KG1 (cell line): Measurements from ENCODE around the gene TMEM72.
A peak's percentile ranks its signal among the peaks of the same experiment; 100 is the strongest.

Experiments
- DNase-seq: peaks from one replicate; lab custom pipeline; 2025; lab: John Stamatoyannopoulos, UW

TMEM72 gene

DNA sequence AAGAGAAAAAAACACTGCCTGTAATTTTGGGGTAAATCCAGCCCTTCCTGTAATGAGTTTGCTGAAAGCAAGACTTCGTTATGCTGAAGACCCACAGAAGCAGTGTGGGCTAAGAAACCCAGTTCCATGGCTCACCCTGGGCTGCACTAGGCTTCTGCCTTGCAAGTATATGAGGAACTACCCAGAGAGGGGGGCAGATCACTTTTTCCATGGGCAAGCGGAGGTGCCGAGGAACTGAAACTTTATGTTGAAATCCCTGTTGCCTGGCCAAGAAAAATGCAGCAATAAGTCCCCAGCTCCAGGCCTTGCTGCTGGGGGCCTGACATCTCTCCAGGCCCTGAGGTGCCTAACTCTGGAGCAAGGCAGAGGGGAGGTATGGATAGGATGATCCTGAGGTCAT lies 57.0 kb downstream of the TMEM72 start:
- DNase-seq = peak; percentile 70

DNA sequence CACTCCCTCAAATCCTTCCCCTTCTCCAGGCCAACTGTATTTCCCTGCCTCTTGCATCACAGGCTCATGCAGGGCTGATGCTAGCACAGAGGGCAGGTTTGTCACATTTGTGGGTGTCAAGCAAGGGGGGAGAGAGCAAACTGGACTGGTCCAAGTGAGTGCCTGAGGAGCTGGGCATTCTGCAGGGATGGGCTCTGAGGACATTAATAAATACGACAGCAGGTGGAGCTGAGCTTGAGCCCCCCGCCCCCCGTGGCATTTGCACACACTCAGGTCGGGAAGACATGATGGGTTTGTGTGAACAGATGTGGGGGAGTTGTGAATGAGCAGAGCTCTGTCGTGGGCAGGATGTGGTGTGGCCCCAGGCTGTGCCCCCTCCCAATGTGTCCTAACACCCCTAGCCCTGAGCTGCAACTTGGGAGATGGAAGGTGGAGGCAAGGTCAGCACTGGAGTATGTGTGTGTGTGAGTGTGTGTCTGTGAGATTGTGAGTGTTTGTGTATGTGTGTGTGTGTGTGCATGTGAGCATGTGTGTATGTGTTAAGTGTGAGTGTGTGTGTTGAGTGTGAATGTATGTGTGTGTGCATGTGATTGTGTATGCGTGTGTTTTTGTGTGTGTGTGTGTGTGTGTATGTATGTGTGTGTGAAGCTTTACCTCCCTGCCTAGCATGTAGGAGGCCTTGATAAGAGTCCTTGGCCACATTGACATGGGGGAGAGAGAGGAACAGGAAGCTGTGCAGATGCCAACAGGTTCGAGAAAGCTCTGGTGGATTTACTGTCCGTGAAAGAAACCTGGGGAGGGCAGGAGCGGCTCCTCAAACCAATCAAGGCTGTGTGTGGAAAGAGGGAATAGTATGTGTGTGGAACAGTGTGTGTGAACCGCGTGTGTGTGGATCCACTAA lies 57.6 kb downstream of the TMEM72 start:
- DNase-seq = no peak

- no peak for DNase-seq
These were observed 58.7 kb downstream of the TMEM72 start for GRCh38 chr10:44969854-44970253.

DNA sequence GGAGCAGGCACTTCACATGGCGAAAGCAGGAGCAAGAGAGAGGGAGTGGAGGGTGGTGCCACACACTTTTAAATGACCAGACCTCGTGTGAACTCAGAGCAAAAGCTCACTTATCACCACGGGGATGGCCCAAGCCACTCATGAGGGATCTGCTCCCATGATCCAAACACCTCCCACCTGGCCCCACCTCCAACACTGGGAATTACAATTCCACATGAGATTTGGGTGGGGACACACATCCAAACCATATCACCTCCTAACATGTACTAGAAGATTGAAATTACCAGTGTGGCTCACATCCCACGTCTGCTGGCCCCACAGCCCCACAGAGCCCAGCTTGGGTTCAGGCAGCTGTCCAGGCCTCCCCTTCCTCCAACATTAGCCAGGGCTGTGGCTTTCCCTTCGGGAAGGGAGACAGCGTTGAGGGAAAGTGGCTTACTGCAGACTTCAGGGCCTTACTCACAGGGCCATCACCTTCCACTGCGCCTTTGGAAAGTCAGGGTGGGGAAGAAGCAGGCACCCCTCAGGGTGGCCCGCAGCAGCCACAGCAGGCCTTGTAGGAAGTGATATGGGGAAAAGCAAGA lies 59.8 kb downstream of the TMEM72 start:
- no peak for DNase-seq

DNA sequence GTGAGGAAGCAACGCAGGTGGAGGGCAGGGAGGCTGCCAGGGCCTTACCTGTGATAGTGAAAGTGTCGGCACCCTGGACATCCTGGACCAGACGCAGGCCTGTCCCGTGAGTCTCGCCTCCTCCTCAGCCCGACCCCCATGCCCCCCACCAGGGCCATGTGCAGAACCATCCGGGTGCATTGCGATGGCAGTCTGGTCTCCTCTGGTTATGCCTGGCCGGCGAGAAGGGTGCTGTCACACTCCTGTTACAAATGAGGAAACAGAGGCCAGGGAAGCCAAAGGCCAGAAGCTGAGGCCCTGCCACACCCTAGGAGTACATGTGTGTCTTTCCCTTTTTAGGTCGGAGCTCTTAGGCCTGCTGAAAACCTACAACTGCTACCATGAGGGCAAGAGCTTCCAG lies 60.3 kb downstream of the TMEM72 start:
- no peak for DNase-seq

DNA sequence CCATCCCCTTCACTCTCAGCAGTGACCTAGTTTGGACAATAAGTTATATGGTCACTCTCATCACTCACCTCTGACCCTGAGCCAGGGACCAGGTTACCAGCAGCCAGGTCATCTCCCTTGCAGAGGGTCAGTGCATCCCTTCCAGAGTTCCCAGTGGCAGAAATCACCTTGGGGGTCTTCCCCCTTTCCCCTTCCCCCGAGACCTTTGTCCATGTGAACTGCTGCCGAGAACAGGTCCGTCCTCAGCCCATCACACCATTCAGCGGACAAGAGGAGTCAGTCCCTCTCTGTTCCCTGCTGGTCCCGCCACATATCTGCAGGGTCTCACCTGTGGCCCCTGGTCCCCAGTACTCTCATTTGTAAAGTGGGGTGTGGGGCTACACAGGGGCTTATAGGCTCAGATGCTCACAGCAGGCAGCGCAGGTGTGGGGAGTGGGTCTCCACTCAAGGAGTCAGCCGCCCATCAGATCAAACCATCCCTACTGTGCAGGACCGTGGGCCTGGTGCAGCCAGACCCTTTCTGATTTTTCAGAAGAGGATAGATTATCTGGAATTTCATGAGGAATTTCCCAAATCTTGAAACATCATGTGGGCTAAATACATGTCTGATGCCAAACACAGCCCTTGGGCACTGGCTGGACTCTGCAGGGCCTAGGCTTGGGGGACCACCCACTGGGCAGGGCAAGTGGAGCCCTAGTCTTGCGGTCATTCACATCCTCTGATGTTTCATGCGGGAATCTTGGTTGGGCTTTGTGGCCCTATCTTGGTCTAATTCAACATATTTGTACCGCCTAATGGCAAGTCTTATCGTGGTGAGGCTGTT lies 61.0 kb downstream of the TMEM72 start:
- no peak for DNase-seq

DNA sequence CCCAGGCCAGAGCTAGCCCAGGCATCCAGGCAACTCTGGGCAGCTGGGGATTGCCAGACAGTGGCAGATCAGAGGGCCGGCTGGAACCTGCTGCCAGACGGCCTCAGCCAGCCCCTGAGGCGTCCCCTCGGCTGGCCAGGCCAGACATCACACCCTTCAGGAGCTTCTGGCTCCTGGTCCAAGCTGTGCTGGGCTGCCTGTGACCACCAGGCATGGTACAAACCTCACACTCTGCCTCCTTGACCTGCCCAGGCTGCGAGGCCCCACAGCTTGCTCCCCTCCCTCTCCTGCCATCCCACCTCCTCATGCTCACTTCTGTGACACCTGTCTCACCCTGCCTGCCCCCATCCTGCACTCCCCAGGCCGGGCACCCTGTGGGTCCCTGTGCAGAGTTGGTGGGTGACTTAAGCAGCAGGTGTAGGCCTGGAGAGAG lies 61.8 kb downstream of the TMEM72 start:
- DNase-seq = no peak

GRCh38 chr10:44973323-44974081 lies 62.4 kb downstream of the TMEM72 start:
- no peak for DNase-seq

DNA sequence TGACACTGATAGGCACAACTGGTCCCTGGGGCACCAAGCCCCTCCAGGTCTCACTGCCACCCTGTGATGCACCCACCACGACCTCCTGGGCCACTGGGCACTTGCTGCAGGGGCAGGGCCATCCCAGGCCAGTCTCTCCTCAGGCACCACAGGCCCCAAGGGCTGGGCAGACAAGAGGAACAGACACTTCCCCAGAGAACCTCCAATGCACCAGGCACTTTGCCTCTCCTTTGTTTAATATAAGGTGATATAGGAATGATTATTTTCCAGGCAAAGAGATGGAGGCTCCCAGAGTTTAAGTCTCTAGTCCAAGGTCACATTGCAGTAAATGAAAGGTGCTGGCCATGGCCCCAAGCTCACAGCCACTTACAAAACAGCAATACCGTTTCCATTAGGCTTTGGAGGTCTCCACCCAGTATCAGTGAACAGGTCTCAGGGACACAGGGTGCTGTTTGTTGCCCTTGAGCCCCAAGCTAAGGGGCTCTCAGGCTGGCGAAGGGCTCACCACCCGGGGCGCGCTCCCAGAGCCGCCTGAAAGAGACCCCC lies 63.0 kb downstream of the TMEM72 start:
- no peak for DNase-seq

DNA sequence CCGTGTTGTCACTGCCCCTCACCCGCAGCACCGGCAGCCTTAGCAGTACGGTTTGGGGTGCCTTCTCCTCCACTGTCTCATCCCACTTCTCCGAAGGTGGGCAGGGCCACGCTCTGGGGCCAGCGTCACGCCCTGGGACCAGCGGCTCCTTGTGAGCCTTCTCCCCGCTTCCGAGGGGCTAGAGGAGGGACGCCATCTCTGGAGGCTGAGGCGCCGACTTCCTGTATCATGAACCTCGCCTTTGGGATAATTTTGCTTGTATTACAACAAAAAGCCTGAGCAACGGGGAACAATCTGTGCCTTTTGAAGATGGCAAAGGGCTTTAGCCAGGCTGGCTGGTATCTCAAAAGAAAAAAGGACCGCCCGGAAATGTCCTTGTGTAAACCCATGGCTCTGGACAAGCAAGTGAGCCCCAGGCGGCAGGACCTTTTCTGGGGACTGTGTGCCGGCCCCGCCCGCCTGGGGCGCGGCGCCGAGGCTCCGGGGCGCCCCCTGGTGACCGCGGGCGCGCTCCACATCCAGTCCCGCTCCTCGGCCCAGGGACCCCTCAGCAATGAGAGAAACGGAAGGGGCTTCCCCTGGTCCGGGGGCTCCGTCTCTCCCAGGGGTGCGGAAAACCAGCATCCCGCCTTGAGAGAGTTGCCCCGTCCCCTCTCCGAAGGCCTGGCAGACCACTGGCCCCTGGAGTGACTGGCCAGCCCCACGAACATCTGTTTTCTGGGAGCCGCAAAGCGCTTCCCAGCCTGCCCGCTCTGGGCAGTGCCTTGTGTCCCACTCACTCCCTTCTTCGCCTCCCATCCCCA lies 63.7 kb downstream of the TMEM72 start:
- no peak for DNase-seq

GRCh38 chr10:44975431-44976331 lies 64.5 kb downstream of the TMEM72 start:
- DNase-seq = no peak

DNA sequence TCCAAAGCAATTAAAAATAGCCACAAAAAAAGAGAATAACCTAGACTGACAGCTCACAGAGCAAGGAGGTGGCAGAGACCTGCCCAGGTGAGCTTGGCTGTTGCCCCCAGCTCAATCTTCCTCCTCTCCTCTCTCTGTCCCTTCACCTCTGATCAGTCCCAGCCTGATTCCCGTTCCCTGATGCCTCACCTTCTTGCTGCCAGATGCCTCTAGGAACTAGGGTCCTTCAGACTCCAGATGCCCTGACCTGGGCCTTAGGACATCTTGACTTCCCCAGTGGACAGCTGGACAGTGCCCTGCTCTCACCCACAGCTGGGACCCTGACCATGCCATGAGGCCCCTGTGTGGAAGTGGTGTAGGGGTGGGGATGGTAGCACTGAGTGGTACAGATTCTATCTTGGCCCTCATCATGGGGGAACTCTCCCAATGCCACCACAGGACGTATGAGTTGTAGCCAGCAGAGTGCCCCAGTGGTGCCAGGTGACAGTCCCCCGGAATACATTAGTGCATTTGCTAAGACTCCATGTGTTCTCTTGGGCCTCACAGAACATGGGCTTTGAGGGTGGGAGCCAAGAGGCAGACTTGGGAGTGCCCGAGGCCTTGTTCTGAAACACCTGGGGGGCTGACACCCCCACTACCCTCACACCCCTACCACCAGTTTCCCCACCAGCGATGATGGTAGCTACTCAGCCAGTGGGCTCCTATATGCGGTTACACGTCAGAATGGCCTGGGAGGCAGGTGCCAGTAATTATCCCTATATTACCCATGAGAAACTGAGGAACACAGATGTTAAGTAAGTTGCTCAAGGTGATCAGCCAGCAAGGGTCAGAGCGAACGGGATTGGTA lies 65.4 kb downstream of the TMEM72 start:
- DNase-seq = no peak

DNA sequence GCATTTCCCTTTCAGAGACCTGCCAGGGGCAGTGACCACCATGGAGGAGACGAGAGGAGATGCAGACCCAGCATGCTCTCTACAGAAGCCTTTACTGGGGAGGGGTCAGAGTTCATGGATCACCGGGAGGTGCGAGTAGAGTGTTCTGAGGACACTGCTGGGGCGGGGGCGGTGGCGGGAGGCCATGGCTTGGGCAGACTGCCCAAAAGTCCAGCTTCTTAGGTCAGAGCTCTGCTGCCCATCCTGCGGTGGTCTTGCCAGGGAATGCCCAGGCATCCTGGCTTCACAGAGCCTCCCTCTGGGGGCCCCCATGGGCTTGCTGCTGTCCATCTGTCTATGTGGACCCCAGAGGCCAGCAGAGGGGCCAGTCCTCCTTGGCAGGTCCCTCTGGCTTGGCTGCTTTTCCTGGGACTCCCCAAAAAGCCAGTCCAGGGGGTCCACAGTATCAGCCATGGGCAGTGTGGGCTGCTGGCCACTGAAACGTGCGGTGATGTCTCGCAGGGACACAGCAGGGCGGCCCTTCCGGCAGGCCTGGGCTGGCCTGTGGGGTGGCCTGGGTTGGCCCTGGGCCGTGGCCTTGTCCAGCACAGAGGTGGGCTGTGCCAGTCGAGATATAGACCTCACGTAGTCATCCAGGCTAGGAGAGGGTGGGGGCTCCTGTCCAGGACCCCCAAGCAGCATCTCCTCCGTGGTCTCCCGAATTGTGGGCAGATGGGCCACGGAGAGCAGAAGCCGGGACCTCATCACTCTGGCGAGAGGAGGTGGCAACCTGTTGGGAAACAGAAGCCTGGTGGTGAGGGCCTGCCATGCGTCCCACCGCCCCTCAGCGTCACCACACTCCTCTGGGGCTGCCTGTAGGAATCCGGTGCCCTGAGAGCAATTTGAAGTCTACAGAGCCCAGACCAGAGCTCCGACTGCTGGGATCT lies 66.4 kb downstream of the TMEM72 start:
- DNase-seq = no peak

GRCh38 chr10:44978213-44978569 lies 67.1 kb downstream of the TMEM72 start:
- DNase-seq = no peak

DNA sequence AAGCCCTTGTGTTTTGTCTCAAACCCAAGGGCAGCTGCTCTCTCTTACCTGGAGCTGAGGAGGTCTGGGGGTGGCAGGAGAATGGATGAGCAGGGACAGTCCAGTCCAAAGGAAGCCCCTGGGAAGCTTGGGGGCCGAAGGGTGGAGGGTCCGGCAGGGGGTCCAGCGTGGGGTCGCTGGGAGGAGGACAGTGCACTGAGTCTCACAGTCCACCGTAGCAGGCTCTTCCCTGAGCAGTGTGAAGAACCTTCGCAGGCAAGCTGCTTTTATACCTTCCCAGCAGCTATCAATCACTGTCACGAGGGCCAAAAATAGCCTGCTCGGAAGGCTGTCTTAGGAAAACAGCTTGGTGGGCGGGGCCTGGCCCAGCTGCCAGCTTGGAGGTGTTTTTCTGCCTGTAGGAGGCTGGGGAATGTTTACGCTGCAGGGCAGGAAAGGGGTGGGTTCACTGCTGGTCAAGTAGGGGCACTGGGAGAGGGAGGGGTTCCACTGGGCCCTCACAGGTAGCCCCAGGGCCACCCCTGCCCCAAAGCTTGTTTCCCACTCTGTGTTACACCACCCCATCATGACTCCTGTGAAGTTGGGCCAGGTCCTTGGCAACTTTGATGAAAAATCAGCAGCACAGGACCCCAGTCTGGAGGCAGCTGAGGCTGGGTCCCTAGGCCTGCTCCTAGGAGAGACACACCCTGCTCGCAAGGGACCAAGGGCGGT lies 67.6 kb downstream of the TMEM72 start, which contains the start of gene DEPP1:
Gene DEPP1, minus strand, starts transcription at position 240 of the 711 bp plus-strand sequence. CDS start 779 bp downstream, outside the sequence.
- no peak for DNase-seq

GRCh38 chr10:44979281-44980191 lies 68.4 kb downstream of the TMEM72 start:
- DNase-seq = no peak
